ENCODE data around the gene ZBTB1. TPM values are rescaled to one million over a fixed set of nuclear protein-coding genes. Genes with fewer than 3 reads are reported as not detected.

Gene ZBTB1
- total RNA-seq, 1 experiment from 2014 or later = 26.5 TPM

DNA sequence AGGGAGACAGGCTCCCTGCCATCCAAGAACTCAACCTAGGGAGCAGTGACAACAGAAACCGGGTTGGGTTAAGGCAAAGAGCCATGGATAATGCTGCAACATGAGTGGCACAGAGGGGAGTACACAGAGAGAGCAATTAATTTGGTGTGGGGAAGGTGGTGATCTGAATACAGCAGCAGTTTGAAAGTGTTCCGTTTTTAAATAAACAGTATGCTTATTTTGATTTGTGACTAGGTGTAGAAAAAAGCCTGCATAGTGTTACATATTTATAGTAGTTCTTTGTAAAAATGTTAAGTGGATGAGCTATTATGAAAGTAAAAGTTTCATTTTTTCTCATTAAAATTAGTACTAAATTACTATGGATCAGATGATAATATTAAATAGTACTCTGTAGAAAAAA, 30.5 kb upstream of the ZBTB1 start:
- Mint-ChIP-seq H3K4me3 (ENCODE audit: unreplicated experiment) (no peak overlapping the region), H3K9me3 (ENCODE audit: unreplicated experiment) (no peaks in the 10 kb centered on the region), H3K36me3 (ENCODE audit: insufficient read depth, unreplicated experiment) (no peaks in the 10 kb centered on the region), H3K27ac (ENCODE audit: low read depth, unreplicated experiment) (no peak overlapping the region), H3K27me3 (ENCODE audit: insufficient read depth, unreplicated experiment) (no peaks in the 10 kb centered on the region), H3K4me1 (ENCODE audit: insufficient read depth, unreplicated experiment) (peaks cover 6% of the 10 kb centered on the region)
- CTCF ChIA-PET = interaction anchor here (0.6 to 1.4 kb wide), 3 partner anchors 10 to 44 kb away, joined by 3 to 4 read pairs (median 3); no protein-coding TSS in a partner anchor
- POLR2A ChIA-PET = no interaction called here
- intact Hi-C loops (cut with micrococcal nuclease) = no loop called here
- BruUV-seq (replicated peaks) = no TSS peak
- no peak for DNase-seq (ENCODE audit: unreplicated experiment)
- TF ChIP-seq, protein P1, sequence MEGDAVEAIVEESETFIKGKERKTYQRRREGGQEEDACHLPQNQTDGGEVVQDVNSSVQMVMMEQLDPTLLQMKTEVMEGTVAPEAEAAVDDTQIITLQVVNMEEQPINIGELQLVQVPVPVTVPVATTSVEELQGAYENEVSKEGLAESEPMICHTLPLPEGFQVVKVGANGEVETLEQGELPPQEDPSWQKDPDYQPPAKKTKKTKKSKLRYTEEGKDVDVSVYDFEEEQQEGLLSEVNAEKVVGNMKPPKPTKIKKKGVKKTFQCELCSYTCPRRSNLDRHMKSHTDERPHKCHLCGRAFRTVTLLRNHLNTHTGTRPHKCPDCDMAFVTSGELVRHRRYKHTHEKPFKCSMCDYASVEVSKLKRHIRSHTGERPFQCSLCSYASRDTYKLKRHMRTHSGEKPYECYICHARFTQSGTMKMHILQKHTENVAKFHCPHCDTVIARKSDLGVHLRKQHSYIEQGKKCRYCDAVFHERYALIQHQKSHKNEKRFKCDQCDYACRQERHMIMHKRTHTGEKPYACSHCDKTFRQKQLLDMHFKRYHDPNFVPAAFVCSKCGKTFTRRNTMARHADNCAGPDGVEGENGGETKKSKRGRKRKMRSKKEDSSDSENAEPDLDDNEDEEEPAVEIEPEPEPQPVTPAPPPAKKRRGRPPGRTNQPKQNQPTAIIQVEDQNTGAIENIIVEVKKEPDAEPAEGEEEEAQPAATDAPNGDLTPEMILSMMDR (IDR thresholded peaks at IDR 0.05; ENCODE audit: unreplicated experiment) = no peak

DNA sequence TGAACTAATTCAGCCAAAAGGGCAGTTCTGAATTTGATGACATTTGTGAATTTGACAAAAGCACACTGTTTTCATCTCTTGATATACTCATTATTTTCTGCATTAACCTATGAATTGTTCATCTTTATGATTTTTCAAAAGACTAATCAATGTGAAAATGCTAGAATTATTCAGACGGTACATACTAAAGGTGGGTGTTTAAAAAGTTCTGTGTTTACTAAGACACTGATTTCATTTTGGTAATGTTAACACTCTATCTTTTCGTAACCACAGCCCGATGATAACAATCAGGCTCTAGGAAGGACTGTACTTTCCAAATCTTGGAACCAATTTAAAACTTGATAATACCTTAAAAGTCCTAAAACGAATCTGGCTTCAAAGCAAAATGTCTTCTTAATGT, 29.9 kb upstream of the ZBTB1 start:
- POLR2A ChIA-PET = no interaction called here
- peaks cover 4% of the 10 kb centered on the region for H3K36me3 Mint-ChIP-seq (ENCODE audit: insufficient read depth, unreplicated experiment)
- CTCF ChIA-PET = interaction anchor here (0.6 to 1.4 kb wide), 3 partner anchors 10 to 44 kb away, joined by 3 to 4 read pairs (median 3); no protein-coding TSS in a partner anchor
- H3K4me3 Mint-ChIP-seq (ENCODE audit: unreplicated experiment) = no peak overlapping the region
- no peaks in the 10 kb centered on the region for H3K9me3 Mint-ChIP-seq (ENCODE audit: unreplicated experiment)
- no TSS peak for BruUV-seq (replicated peaks)
- DNase-seq (ENCODE audit: unreplicated experiment) = no peak
- TF ChIP-seq, protein P1 (IDR thresholded peaks at IDR 0.05; ENCODE audit: unreplicated experiment) = no peak
- H3K4me1 Mint-ChIP-seq (ENCODE audit: insufficient read depth, unreplicated experiment) = peaks cover 6% of the 10 kb centered on the region
- intact Hi-C loops (cut with micrococcal nuclease) = no loop called here
- H3K27me3 Mint-ChIP-seq (ENCODE audit: insufficient read depth, unreplicated experiment) = no peaks in the 10 kb centered on the region
- no peak overlapping the region for H3K27ac Mint-ChIP-seq (ENCODE audit: low read depth, unreplicated experiment)

DNA sequence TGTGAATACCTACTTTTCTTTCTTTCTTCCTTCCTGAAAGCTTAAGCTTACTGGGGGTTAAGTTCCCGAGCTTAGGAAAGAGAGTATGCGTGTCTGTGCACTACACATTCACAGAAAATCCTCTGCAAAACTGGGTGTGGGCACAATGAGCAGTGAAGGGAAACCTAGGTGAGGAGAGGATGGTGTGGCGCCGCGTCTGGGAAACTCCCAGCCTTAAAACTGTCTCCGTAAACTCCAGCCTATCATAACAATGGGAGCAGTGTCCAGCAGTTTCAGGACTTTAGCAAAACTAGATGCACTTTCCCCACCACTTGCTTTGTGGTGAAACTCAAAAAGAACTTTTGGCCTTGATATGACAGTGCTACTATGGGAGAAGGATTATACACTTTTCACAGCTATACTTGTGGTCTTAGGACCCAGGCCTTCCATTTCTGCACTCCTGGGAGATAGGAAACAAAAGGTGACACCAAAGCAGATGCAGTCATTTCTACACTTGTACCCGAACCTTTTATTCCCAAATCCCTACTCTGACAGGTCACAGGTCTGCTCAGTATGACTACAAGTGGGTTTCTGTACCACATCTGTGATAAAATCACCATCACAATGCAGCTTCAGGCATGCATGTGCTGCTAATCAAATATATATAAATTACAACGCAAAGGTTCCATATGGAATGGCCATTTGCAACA, 28.8 kb upstream of the ZBTB1 start:
- POLR2A ChIA-PET = interaction anchor here (0.6 kb wide), 1 partner anchor 751 kb away, joined by 3 read pairs; no protein-coding TSS in a partner anchor

DNA sequence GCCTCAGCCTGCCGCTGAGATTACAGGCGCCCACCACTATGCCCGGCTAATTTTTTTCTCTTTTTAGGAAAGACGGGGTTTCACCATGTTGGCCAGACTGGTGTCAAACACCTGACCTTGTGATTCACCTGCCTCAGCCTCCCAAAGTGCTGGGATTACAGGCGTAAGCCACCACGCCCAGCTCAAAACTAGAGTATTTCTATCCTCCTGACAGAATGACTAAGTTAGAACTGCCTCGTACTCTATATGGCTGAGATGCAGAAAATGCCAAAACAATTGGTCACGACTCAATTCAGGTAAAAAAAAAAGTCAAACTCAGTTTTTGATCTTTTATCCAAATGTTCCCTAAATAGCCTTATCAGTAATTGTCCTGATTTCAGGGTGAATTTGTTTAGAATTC, 28.1 kb upstream of the ZBTB1 start:
- CTCF ChIA-PET = interaction anchor here (0.6 to 1.6 kb wide), 5 partner anchors 13 to 415 kb away, joined by 3 to 6 read pairs (median 3); no protein-coding TSS in a partner anchor
- Mint-ChIP-seq H3K27ac (ENCODE audit: low read depth, unreplicated experiment) (no peak overlapping the region), H3K36me3 (ENCODE audit: insufficient read depth, unreplicated experiment) (peaks cover 11% of the 10 kb centered on the region), H3K9me3 (ENCODE audit: unreplicated experiment) (no peaks in the 10 kb centered on the region), H3K27me3 (ENCODE audit: insufficient read depth, unreplicated experiment) (no peaks in the 10 kb centered on the region), H3K4me3 (ENCODE audit: unreplicated experiment) (no peak overlapping the region), H3K4me1 (ENCODE audit: insufficient read depth, unreplicated experiment) (peaks cover 6% of the 10 kb centered on the region)
- POLR2A ChIA-PET = no interaction called here
- TF ChIP-seq, protein P1 (IDR thresholded peaks at IDR 0.05; ENCODE audit: unreplicated experiment) = no peak
- no TSS peak for BruUV-seq (replicated peaks)
- no peak for DNase-seq (ENCODE audit: unreplicated experiment)
- intact Hi-C loops (cut with micrococcal nuclease) = no loop called here

More for the DNA sequence above, 28.8 kb upstream of the ZBTB1 start:
- TF ChIP-seq, protein P1 (IDR thresholded peaks at IDR 0.05; ENCODE audit: unreplicated experiment) = no peak
- Mint-ChIP-seq H3K27ac (ENCODE audit: low read depth, unreplicated experiment) (no peak overlapping the region), H3K4me3 (ENCODE audit: unreplicated experiment) (no peak overlapping the region), H3K27me3 (ENCODE audit: insufficient read depth, unreplicated experiment) (no peaks in the 10 kb centered on the region), H3K36me3 (ENCODE audit: insufficient read depth, unreplicated experiment) (peaks cover 7% of the 10 kb centered on the region), H3K9me3 (ENCODE audit: unreplicated experiment) (no peaks in the 10 kb centered on the region), H3K4me1 (ENCODE audit: insufficient read depth, unreplicated experiment) (peaks cover 6% of the 10 kb centered on the region)
- CTCF ChIA-PET = interaction anchor here (0.6 to 1.6 kb wide), 8 partner anchors 9 to 416 kb away, joined by 3 to 6 read pairs (median 3); no protein-coding TSS in a partner anchor
- no peak for DNase-seq (ENCODE audit: unreplicated experiment)
- intact Hi-C loops (cut with micrococcal nuclease) = no loop called here
- BruUV-seq (replicated peaks) = no TSS peak
